Measurements from ENCODE around the gene RAI1.

Gene RAI1

DNA sequence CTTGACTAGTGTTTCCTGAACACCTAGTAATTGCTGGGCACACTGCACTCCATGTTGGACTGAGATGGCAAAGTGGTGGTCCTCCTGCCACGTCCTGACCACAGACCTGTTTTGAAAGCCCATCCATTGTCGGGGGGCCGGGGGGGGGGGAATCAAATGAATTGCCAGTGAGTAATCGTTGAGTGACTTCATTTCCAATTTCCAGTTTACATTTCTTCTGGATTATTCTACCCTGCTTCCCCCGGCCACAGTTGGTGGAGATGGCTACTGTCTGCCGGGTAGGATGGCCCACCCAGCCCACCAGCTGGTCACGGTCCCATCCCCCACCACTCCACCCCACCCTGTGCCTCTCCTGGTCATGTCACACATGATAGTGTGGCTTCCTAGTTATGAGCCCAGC is 18.2 kb downstream of the RAI1 start:
- no peak for FAIRE-seq

GRCh38 chr17:17700251-17700969 is 19.2 kb downstream of the RAI1 start:
- FAIRE-seq, result no peak

- FAIRE-seq, result no peak
Measured at GRCh38 chr17:17701112-17701511, 19.9 kb downstream of the RAI1 start.

- no peak for FAIRE-seq
Measured at GRCh38 chr17:17701658-17702057, 20.4 kb downstream of the RAI1 start.

- no peak for FAIRE-seq
Measured at GRCh38 chr17:17702449-17703139, 21.3 kb downstream of the RAI1 start.

- no peak for FAIRE-seq
Measured at GRCh38 chr17:17703140-17703919, 22.1 kb downstream of the RAI1 start.

DNA sequence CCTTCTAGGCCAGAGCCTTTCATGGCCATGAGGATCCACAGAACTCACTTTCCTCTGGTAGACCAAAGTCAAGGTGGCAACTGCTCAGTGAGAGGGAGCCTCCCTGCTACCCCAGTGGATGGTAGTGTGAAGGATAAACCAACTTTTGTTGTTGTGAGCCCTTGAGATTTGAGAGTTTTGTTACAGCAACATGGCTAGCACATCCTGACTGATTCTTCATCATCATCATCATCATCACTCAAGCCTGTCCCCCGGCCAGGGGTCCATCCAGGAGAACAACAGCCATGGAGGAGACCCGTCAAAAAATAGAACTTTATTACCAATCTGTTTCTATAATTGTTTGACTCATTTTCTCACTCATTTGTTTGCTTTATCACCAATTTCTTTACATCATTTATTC is 23.7 kb downstream of the RAI1 start:
- no peak for FAIRE-seq

- no peak for FAIRE-seq
Measured at GRCh38 chr17:17706140-17707060, 25.1 kb downstream of the RAI1 start.

DNA sequence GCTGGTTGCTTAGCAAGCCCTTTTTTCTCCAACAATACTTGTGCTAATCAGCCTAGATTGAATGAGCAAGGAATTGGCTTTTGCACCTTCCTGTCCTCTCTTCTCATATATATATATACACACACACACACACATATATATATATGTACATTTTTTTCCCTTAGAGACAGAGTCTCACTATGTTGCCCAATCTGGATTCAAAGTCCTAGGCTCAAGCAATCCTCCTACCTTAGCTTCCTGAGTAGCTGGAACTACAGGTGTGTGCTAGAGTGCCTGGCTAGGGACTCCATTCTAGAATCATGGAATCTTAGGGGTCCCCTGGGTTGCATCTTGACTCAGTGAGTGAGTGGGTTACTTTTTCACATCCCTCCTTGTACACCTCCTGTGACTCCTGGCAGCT is 27.0 kb downstream of the RAI1 start:
- no peak for FAIRE-seq

DNA sequence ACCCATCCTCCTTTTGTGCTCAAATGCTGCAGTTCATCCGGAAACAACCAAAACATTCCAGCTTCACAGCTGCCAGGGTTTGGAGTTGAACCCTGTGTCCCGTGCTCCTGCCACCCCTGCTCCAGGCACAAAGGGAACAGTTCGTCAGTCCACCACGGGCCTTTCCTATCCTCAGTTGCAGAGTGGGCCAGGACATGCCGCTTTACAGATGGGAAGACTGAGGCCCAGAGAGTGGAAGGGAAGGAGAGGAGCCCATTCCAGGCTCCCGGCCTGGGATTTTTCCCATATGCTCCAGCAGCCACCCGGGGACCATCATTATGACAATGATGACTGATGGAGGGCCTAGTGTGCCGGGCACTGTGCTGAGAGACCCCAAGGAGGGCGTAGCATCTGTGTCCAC is 27.6 kb downstream of the RAI1 start:
- FAIRE-seq, result no peak

GRCh38 chr17:17709815-17710321 is 28.6 kb downstream of the RAI1 start:
- no peak for FAIRE-seq

DNA sequence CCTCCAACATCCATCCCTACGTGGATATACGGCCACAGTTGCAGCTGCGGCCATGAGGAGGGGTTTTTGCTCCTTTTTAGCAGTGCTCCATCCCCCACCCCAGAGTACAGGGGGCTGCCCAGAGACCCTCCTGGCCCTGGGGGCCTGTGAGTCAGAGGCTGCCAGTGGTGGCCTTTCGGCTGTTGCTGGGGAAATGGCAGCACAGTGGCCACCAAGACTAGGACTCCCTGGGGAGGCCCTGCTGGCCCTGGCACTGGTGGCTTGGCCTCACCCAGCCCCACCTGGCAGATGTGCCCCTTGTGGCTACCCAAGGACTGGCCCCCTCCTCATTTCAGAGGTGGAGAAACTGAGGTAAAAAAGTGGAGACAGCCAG is 29.1 kb downstream of the RAI1 start:
- no peak for FAIRE-seq

GRCh38 chr17:17710728-17711541 is 29.7 kb downstream of the RAI1 start:
- FAIRE-seq, result no peak

- no peak for FAIRE-seq
Measured at GRCh38 chr17:17711641-17712162, 30.4 kb downstream of the RAI1 start.

DNA sequence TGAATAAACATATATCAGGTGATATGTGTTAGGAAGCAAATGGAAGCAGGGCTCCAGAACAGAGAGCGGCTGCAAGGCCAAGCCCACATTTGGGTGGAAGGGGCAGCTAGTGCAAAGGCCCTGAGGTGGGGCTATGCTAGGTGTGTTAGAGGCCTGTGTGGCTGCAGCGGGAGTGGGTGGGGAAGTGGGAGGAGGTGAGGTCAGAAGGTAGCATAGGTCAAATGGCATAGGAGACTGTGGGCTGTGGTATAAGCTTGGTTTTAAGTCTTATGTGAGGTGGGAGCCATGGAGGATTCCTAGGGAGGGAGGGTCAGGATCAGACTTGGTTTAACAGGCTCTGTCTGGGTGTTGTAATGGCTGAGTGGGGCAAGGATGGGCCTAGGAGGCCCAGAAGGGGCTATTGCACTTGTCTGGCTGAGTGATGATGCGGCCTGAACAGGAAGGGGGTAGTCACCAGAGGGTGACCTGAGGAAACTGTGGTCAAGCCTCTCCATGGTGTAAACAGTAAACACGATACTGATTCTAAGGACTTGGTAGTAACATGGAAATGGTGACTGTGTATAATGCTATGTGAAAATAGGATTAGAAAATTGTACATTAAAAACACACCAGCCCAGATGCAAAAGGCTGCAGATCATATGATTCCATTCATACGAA is 31.1 kb downstream of the RAI1 start:
- FAIRE-seq, result no peak

GRCh38 chr17:17713839-17714238 is 32.6 kb downstream of the RAI1 start:
- FAIRE-seq, result no peak

DNA sequence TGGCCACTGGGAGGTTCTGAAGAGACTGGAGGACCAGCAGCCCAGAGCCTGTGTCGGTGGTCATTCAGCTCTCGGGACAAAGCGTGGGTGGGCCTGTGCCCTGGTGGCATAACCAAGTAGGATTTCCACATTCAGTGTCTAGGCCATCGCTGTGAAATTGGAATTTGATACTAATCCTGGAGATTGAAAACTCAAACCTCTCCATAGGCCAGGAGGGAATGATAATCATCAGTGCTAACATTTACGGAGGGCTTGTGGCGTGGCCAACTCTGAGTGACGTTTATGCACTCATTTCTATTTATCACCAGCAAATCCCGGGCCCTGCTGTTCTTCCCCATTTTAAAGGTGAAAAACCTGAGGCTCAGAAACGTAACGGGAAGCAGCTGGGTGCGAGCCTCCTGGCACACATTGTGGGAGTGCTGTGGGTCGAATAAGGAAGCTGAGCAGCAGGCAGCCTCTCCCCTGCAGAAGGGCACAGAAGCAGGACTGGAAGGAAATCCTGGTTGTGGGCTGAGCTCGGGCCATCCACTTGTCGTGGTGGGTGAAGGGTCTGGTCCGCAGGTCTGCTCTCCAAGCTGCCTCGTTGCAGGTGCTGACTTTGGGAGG is 33.1 kb downstream of the RAI1 start:
- FAIRE-seq, result no peak

- no peak for FAIRE-seq
Measured at GRCh38 chr17:17714879-17715278, 33.6 kb downstream of the RAI1 start.

- FAIRE-seq, result no peak
Measured at GRCh38 chr17:17716837-17717523, 35.7 kb downstream of the RAI1 start.

- no peak for FAIRE-seq
Measured at GRCh38 chr17:17718251-17718650, 37.0 kb downstream of the RAI1 start.

Data from TTC549 (cell line).